Activated naive CD4-positive, alpha-beta T cell treated with anti-CD3 and anti-CD28 coated beads, Interleukin-2, amount 10 ng/mL, durations not matched to agents 7 days and 5 days (primary cell): ENCODE data around the gene PLAC1.

Experiments used
- CTCF ChIA-PET: fragments of 350-600 bp; sonication (Branson Sonifier 250); formaldehyde crosslinking; loops from one replicate; lab custom pipeline; 2021; ENCODE audit warnings: antibody characterized with exemption; lab: Charles Lee
- DNase-seq: peaks from one replicate; pipeline ENCODE4 v3.0.0-alpha.2; 2020
- H3K27ac Mint-ChIP-seq: one replicate; pipeline ENCODE4 v1.8.0; 2021; ENCODE audit warnings: mild to moderate bottlenecking, moderate library complexity, mixed read lengths
- H3K27me3 Mint-ChIP-seq: one replicate; pipeline ENCODE4 v1.8.0; 2021; ENCODE audit warnings: mild to moderate bottlenecking, mixed read lengths
- H3K36me3 Mint-ChIP-seq: one replicate; pipeline ENCODE4 v1.8.0; 2021; ENCODE audit warnings: mixed read lengths
- H3K4me1 Mint-ChIP-seq: one replicate; pipeline ENCODE4 v1.8.0; 2021; ENCODE audit warnings: mixed read lengths
- H3K4me3 Mint-ChIP-seq: one replicate; pipeline ENCODE4 v1.8.0; 2021; ENCODE audit warnings: mild to moderate bottlenecking, moderate library complexity, mixed read lengths
- H3K9me3 Mint-ChIP-seq: one replicate; pipeline ENCODE4 v1.8.0; 2021; ENCODE audit warnings: mixed read lengths

PLAC1 gene

DNA sequence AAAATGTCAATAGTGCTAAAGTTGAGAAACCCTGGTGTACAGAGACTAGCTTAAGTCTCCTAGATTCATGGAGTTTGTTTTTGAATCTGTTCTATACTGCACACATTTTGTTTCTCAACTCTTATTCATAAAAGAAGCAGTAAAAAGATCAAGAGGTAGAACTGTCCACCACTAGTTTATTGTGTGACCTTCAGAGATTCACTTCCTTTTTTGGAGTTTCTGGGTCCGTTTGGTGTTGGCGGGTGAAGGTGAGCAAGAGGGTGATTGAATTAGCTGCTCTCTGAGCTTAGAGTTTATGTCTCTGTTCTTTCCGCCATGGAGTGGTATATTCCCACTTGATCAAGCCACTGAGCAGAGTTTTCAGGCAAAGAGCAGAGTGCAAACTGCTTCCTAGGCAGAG, 21.4 kb upstream of the PLAC1 start:
- H3K27ac Mint-ChIP-seq = no peak overlapping the region
- no peaks in the 10 kb centered on the region for H3K9me3 Mint-ChIP-seq
- no peaks in the 10 kb centered on the region for H3K4me1 Mint-ChIP-seq
- no peak for DNase-seq
- CTCF ChIA-PET = no interaction called here
- no peak overlapping the region for H3K4me3 Mint-ChIP-seq
- H3K36me3 Mint-ChIP-seq = no peaks in the 10 kb centered on the region
- H3K27me3 Mint-ChIP-seq = peaks cover 6% of the 10 kb centered on the region

DNA sequence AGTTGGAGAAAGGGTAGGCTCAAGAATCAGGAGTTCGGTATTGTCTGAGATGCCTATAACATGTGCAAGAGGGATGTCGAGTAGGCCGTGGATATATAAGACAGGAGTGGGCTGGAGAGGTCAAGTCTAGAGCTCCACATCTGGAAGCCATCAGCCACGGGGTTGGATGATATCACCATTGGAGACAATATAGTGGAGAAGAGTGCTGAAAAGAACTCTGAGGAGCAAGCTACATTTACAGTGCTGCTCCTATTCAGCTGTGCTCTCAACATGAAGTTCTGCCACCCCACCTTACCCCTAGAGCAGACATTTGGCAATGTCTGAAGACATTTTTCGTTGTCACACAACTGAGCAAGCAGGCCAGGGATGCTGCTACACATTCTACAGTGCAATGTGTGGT, 20.9 kb upstream of the PLAC1 start:
- Mint-ChIP-seq H3K4me3 (no peak overlapping the region), H3K27ac (no peak overlapping the region), H3K36me3 (no peaks in the 10 kb centered on the region), H3K4me1 (no peaks in the 10 kb centered on the region), H3K27me3 (peaks cover 6% of the 10 kb centered on the region), H3K9me3 (no peaks in the 10 kb centered on the region)
- CTCF ChIA-PET = no interaction called here
- DNase-seq = no peak

DNA sequence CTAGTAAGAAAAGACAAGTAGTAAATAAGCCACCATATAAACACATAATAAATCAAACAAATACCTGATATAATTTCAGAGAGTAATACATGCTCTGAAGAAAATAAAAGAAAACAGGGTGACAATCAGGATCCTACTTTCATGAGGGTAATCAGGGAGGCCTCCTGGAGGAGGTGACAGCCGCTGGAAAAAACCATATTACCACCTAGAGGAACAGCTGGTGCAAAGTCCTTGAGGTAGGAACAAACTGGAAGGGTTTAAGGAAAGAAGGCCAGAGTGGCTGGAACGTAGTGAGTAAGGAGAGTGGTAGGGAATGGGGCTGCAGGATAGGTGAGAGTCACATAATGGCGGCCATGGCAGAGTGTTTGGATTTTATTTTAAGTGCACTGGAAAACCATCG, 19.1 kb upstream of the PLAC1 start:
- Mint-ChIP-seq H3K4me1 (no peaks in the 10 kb centered on the region), H3K9me3 (no peaks in the 10 kb centered on the region), H3K4me3 (no peak overlapping the region), H3K36me3 (no peaks in the 10 kb centered on the region), H3K27ac (no peak overlapping the region), H3K27me3 (peaks cover 6% of the 10 kb centered on the region)
- CTCF ChIA-PET = no interaction called here
- no peak for DNase-seq

DNA sequence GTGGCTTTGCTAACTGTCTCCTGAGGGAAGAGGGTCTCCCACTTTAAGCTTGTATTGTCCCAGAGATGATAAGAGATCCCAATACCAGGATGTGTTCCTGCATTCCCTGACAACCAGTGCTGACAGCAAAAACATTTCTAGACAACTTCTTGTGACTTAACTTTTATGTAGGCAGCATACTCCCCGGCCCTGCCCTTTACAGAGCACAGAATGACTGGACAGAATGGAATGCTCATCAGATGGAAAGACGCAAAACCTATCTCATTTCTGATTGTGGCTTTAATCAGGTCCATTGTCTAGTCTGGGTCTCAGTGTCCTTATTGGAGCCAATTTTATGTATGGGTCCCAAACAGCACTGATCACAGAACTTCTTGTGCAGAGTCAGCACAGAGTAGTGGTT, 18.2 kb upstream of the PLAC1 start:
- no peak for DNase-seq
- Mint-ChIP-seq H3K9me3 (no peaks in the 10 kb centered on the region), H3K4me3 (no peak overlapping the region), H3K27ac (no peak overlapping the region), H3K36me3 (no peaks in the 10 kb centered on the region), H3K27me3 (peaks cover 6% of the 10 kb centered on the region), H3K4me1 (no peaks in the 10 kb centered on the region)
- CTCF ChIA-PET = no interaction called here

DNA sequence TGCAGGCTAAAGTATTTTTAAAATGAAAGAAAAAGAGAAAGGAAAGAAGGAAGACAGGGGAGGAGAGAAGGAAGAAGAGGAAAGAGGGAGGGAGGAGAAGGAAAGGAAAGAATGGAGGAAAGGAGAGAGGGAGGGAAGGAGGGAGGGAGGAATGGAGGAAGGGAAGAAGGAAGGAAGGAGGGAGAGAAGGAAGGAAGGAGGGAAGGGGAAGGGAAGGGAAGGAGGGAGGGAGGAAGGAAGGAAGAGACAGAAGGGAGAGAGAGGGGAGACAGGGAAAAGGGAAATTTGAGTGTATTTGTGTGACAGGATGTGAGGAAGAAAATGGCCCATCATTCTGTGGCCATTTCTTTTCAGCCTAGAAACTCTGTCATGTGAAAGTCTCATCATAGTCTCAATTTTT, 14.9 kb upstream of the PLAC1 start:
- no peak overlapping the region for H3K4me3 Mint-ChIP-seq
- peaks cover 3% of the 10 kb centered on the region for H3K27me3 Mint-ChIP-seq
- no peaks in the 10 kb centered on the region for H3K9me3 Mint-ChIP-seq
- DNase-seq = no peak
- H3K36me3 Mint-ChIP-seq = no peaks in the 10 kb centered on the region
- H3K4me1 Mint-ChIP-seq = no peaks in the 10 kb centered on the region
- CTCF ChIA-PET = no interaction called here
- H3K27ac Mint-ChIP-seq = no peak overlapping the region

DNA sequence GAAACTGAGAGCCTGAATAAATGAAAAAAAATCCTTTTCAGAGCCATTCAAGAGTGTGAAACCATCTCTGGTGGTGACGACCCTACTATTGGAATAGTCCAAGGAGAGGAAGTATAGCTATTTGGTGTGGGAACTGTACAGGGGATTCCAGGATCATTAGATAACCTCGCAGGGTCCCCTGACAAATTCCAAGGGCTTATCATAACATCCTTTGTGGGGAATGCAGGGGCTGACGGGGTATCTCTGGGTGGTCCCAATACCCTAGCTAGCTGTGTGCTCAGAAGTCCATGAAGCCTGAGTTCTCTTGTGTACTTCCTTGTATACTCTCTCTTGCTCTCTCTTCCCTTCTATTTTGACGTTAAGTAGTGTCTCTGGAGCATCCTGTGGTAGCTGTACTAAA, 13.8 kb upstream of the PLAC1 start:
- no peaks in the 10 kb centered on the region for H3K9me3 Mint-ChIP-seq
- H3K27ac Mint-ChIP-seq = no peak overlapping the region
- H3K36me3 Mint-ChIP-seq = no peaks in the 10 kb centered on the region
- no peaks in the 10 kb centered on the region for H3K27me3 Mint-ChIP-seq
- no peaks in the 10 kb centered on the region for H3K4me1 Mint-ChIP-seq
- CTCF ChIA-PET = no interaction called here
- no peak for DNase-seq
- no peak overlapping the region for H3K4me3 Mint-ChIP-seq

DNA sequence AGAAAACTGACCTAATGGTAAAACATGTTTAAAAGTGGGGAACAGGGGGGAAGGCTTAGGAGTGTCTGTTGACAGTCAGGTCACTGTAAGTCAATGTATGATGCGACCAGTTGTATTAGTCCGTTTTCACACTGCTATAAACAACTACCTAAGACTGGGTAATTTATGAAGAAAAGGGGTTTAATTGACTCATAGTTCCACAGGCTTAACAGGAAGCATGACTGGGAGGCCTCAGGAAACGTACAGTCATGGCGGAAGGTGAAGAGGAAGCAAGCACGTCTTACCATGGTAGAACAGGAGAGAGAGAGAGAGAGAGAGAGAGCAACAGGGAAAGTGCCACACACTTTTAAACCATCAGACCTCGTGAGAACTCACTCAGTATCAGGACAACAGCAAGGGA, 13.0 kb upstream of the PLAC1 start:
- H3K9me3 Mint-ChIP-seq = no peaks in the 10 kb centered on the region
- H3K27me3 Mint-ChIP-seq = peaks cover under 1% of the 10 kb centered on the region
- DNase-seq = no peak
- H3K4me3 Mint-ChIP-seq = no peak overlapping the region
- CTCF ChIA-PET = no interaction called here
- H3K36me3 Mint-ChIP-seq = no peaks in the 10 kb centered on the region
- no peak overlapping the region for H3K27ac Mint-ChIP-seq
- H3K4me1 Mint-ChIP-seq = no peaks in the 10 kb centered on the region

DNA sequence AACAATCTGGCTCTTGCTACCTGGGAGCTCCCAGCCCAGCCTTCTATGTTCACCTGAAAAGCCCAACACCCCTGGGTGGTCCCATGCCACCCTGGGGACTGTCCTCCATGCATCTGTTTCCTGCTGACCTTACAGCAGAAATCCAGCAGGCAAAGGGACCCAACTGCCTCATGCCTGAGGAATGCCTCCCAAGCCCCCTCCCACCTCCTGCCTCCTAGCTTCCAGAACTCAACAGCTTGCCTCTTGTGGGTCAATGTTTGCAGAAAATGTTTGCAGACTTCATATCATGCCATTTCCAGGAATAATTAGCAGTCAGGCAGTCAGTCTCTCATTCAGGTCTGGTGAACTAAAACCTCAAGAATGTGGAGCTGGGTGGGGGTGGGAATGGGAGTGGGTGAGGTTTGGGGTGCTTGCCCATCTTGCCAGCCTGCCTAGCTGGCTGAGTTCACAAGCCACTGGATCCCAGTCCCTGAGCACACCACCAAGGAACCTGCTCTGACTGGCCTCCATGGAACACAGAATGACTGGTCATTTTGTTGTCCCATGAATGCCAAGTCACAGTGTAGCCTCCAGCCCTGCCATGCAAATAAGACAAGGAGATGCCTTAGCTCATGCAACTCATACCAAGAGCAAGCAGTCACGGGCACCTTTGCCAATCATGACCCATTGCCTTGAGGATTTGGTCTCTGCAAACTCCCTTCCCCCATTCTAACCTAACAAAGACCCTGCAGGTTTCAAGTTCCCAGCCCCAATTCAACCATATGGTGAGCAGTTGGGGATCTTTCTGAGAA, 12.1 kb upstream of the PLAC1 start:
- no peak overlapping the region for H3K27ac Mint-ChIP-seq
- H3K9me3 Mint-ChIP-seq = no peaks in the 10 kb centered on the region
- H3K4me3 Mint-ChIP-seq = no peak overlapping the region
- CTCF ChIA-PET = no interaction called here
- H3K36me3 Mint-ChIP-seq = no peaks in the 10 kb centered on the region
- DNase-seq = no peak
- no peaks in the 10 kb centered on the region for H3K4me1 Mint-ChIP-seq
- peaks cover 10% of the 10 kb centered on the region for H3K27me3 Mint-ChIP-seq

DNA sequence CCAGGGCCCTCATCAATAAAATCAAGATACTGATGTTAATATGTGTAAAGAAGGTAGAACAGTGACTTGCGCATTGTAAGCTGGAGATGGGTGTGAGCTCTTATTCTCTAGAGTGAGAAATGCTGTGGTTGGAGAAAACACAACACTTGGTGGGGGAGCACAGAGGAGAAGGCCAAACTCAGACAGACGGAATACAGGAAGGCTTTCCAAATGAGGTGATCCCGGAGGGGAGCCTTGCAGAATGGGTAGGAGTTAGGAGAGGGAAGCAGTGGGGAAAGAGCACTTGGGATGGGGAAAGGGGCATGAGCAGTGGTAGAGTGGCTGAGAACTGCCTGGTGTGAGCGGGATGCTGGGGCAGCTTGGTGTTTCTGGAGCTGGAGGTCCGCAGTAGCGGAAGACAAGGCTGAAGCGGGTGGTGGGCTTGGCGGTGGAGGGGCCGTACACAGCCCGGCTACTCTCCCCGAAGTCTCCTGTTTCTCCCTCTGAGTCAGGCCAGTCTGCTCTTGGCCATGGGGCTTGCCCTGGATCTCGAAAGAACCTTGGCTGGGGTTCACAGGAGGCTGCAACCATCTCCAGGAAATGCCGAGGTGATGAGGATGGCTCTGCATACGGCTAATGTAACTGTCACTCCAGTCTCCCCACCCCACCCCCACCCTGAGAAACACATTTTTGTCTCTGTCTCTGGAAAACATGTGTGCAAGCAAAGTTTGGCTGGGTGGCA, 11.3 kb upstream of the PLAC1 start:
- CTCF ChIA-PET = no interaction called here
- H3K4me3 Mint-ChIP-seq = no peak overlapping the region
- DNase-seq = no peak

DNA sequence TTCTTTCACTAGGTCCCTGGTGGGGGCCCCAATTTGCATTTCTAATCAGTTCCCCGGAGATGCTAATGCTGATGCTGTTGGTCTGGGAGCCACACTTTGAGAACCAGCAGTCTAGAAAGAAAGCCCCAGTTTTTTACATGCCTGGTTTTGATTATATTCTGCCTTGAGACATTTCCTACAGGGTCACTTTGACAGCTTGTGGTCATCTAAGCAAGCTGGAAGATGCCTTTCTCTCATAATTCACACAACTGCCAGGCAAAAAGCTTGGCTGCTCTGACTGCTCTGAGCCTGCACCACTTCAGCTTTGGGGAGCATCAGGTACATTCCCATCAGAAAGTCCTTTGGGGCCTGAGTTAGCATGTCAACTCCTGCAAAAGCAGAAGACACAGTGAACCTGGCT, 5.9 kb upstream of the PLAC1 start:
- CTCF ChIA-PET = no interaction called here
- H3K9me3 Mint-ChIP-seq = no peaks in the 10 kb centered on the region
- H3K27ac Mint-ChIP-seq = no peak overlapping the region

More for the DNA sequence above, 11.3 kb upstream of the PLAC1 start:
- H3K27ac Mint-ChIP-seq = no peak overlapping the region
- no peaks in the 10 kb centered on the region for H3K4me1 Mint-ChIP-seq
- no peaks in the 10 kb centered on the region for H3K9me3 Mint-ChIP-seq
- no peaks in the 10 kb centered on the region for H3K36me3 Mint-ChIP-seq
- peaks cover 11% of the 10 kb centered on the region for H3K27me3 Mint-ChIP-seq

GRCh38 chrX:134661295-134661694, 3.0 kb upstream of the PLAC1 start:
- CTCF ChIA-PET = no interaction called here
- Mint-ChIP-seq H3K9me3 (no peaks in the 10 kb centered on the region), H3K4me1 (no peaks in the 10 kb centered on the region), H3K4me3 (no peak overlapping the region), H3K27ac (no peak overlapping the region), H3K36me3 (no peaks in the 10 kb centered on the region), H3K27me3 (peaks cover 16% of the 10 kb centered on the region)
- DNase-seq = no peak

More for the DNA sequence above, 5.9 kb upstream of the PLAC1 start:
- Mint-ChIP-seq H3K4me3 (no peak overlapping the region), H3K36me3 (no peaks in the 10 kb centered on the region), H3K27me3 (peaks cover 17% of the 10 kb centered on the region), H3K4me1 (no peaks in the 10 kb centered on the region)
- DNase-seq = no peak

DNA sequence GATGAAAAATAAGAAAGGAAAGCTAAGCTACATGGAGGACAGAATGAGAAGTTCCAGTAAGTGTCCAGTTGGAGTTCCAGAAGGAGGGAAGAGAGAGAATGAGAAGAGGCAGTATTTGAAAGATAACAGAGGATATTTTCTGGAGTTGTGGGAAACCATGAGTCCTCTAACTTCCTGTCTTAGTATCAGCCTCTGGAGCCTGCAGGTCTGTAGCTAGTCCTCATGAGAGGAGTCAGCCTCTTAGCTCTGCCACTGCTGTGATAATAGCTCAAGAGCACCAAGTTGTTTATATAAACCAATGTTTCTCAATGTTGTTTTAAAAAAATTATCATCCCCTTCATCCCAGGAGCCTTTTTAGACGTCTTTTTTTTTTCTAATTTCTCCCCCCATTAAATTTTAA, 2.4 kb upstream of the PLAC1 start:
- Mint-ChIP-seq H3K4me1 (no peaks in the 10 kb centered on the region), H3K4me3 (no peak overlapping the region), H3K27ac (no peak overlapping the region), H3K36me3 (no peaks in the 10 kb centered on the region), H3K9me3 (no peaks in the 10 kb centered on the region), H3K27me3 (peaks cover 10% of the 10 kb centered on the region)
- DNase-seq = no peak
- CTCF ChIA-PET = no interaction called here

DNA sequence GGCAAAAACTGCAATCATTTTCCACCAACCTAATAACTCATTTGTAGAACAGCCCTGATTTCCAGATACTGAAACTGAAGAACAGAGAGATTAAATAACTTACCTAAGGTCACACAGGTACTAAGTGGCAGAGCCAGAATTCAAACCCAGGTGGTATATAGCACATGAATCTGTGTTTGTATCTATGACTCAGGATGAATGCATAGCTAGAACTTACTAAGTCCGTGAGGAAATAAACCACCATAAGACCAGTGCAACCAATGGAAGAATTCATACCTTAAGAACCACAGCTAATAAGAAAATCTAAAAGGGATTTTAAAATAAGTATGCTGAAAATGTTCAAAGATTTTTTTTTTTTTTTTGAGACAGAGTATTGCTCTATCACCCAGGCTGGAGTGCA, 1.5 kb upstream of the PLAC1 start:
- Mint-ChIP-seq H3K27me3 (peaks cover 7% of the 10 kb centered on the region), H3K4me1 (no peaks in the 10 kb centered on the region), H3K36me3 (no peaks in the 10 kb centered on the region), H3K27ac (no peak overlapping the region), H3K4me3 (no peak overlapping the region), H3K9me3 (no peaks in the 10 kb centered on the region)
- DNase-seq = no peak
- CTCF ChIA-PET = no interaction called here

DNA sequence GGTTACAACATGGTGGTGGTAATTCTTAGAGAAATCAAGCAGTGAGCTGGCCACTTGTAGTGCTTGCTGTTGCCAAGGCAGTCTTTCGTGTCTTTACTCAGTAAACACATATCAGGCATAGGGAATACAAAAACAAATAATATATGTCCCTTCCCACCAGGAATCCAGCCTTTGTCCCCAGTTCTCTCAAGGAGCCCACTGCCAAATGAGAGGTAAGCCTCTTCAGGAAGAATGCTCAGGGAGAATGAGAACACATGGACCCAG, 421 bp upstream of the PLAC1 start:
- H3K4me3 Mint-ChIP-seq = no peak overlapping the region
- no peaks in the 10 kb centered on the region for H3K36me3 Mint-ChIP-seq
- H3K27ac Mint-ChIP-seq = no peak overlapping the region
- H3K9me3 Mint-ChIP-seq = no peaks in the 10 kb centered on the region
- no peak for DNase-seq
- H3K4me1 Mint-ChIP-seq = no peaks in the 10 kb centered on the region
- H3K27me3 Mint-ChIP-seq = peaks cover 3% of the 10 kb centered on the region
- CTCF ChIA-PET = no interaction called here

GRCh38 chrX:134654398-134655012, 3.8 kb downstream of the PLAC1 start:
- Mint-ChIP-seq H3K4me1 (no peaks in the 10 kb centered on the region), H3K27me3 (no peaks in the 10 kb centered on the region), H3K9me3 (no peaks in the 10 kb centered on the region), H3K27ac (no peak overlapping the region), H3K36me3 (no peaks in the 10 kb centered on the region), H3K4me3 (no peak overlapping the region)
- CTCF ChIA-PET = no interaction called here
- no peak for DNase-seq
